GM23338 (cell line): Measurements from ENCODE around the gene FMN1. TPM values are rescaled to one million over a fixed set of nuclear protein-coding genes. Genes with fewer than 3 reads are reported as not detected.

Source experiments
- ATAC-seq: fragments of 200-7000 bp; cut with Tn5 transposase; 3 replicates; pipeline ENCODE4 v1.9.1; 2020
- DNase-seq: peaks from one replicate; pipeline ENCODE4 v3.0.0-alpha.2; 2015; ENCODE audit warnings: low spot score
- H2AFZ ChIP-seq: fragments of 200-600 bp; sonication (generic); 2 replicates; pipeline ENCODE4 v1.8.0; 2016; ENCODE audit warnings: antibody characterized with exemption, mild to moderate bottlenecking, moderate library complexity
- H3F3A ChIP-seq: fragments of 200-600 bp; sonication (generic); replicated peaks from 2 replicates; pipeline ENCODE4 v1.8.0; 2017; ENCODE audit warnings: antibody characterized with exemption, mixed run types, low read depth
- H3K27ac ChIP-seq: fragments of 200-600 bp; sonication (generic); 2 replicates; pipeline ENCODE4 v1.6.1; 2016; ENCODE audit warnings: low read depth
- H3K27me3 ChIP-seq: fragments of 200-600 bp; sonication (generic); 2 replicates; pipeline ENCODE4 v1.8.0; 2016; ENCODE audit warnings: mild to moderate bottlenecking, mixed run types, moderate library complexity; ENCODE audit not compliant: insufficient read depth
- H3K36me3 ChIP-seq: fragments of 200-600 bp; sonication (generic); 2 replicates; pipeline ENCODE4 v1.8.0; 2016; ENCODE audit warnings: mild to moderate bottlenecking; ENCODE audit not compliant: insufficient read depth
- H3K4me1 ChIP-seq: fragments of 200-600 bp; sonication (generic); 2 replicates; pipeline ENCODE4 v1.8.0; 2016; ENCODE audit warnings: mild to moderate bottlenecking, moderate library complexity; ENCODE audit not compliant: insufficient read depth
- H3K4me2 ChIP-seq: fragments of 200-600 bp; sonication (generic); 2 replicates; pipeline ENCODE4 v1.7.1; 2017; ENCODE audit warnings: mixed run types
- H3K4me3 ChIP-seq: fragments of 200-600 bp; sonication (generic); 2 replicates; pipeline ENCODE4 v1.6.1; 2016; ENCODE audit warnings: mixed run types
- H3K79me2 ChIP-seq: fragments of 200-600 bp; sonication (generic); replicated peaks from 2 replicates; pipeline ENCODE4 v1.8.0; 2017; ENCODE audit warnings: mild to moderate bottlenecking; ENCODE audit not compliant: insufficient read depth
- H3K9me2 ChIP-seq: fragments of 200-600 bp; sonication (generic); 2 replicates; pipeline ENCODE4 v1.8.0; 2017; ENCODE audit not compliant: insufficient read depth
- H4K20me1 ChIP-seq: fragments of 200-600 bp; sonication (generic); replicated peaks from 2 replicates; pipeline ENCODE4 v1.8.0; 2017; ENCODE audit warnings: mild to moderate bottlenecking; ENCODE audit not compliant: insufficient read depth
- H3K27ac Mint-ChIP-seq: 2 replicates; pipeline ENCODE4 v1.8.0; 2020; ENCODE audit warnings: inconsistent platforms, mild to moderate bottlenecking, moderate library complexity, mixed read lengths
- H3K27me3 Mint-ChIP-seq: 3 replicates; pipeline ENCODE4 v1.8.0; 2022; ENCODE audit warnings: low read depth, mild to moderate bottlenecking, moderate library complexity, mixed read lengths, inconsistent platforms; ENCODE audit not compliant: insufficient read depth, poor library complexity
- H3K36me3 Mint-ChIP-seq: 3 replicates; pipeline ENCODE4 v1.8.0; 2021; ENCODE audit warnings: low read depth, mild to moderate bottlenecking, inconsistent platforms, moderate library complexity, mixed read lengths
- H3K4me1 Mint-ChIP-seq: 3 replicates; pipeline ENCODE4 v1.8.0; 2020; ENCODE audit warnings: mild to moderate bottlenecking, inconsistent platforms, mixed read lengths
- H3K4me3 Mint-ChIP-seq: 3 replicates; pipeline ENCODE4 v1.8.0; 2021; ENCODE audit warnings: moderate library complexity, mild to moderate bottlenecking, inconsistent platforms, mixed read lengths
- H3K9me3 Mint-ChIP-seq: 3 replicates; pipeline ENCODE4 v1.8.0; 2020; ENCODE audit warnings: moderate library complexity, mild to moderate bottlenecking, inconsistent platforms, mixed read lengths
- CREB1 ChIP-seq: fragments of 250-450 bp; sonication (Bioruptor Pico); IDR thresholded peaks from 2 replicates; pipeline ENCODE4 v1.5.0; 2020; ENCODE audit warnings: low read depth, mild to moderate bottlenecking, moderate library complexity
- CTCF ChIP-seq, 2 experiments: fragments of 200-600 bp in 1 of 2; sonication (generic) in 1 of 2; conservative IDR thresholded peaks; 2 replicates each; pipeline versions ENCODE4 v1.5.1 to v1.6.1; 2016 to 2017; ENCODE audit warnings: antibody characterized with exemption in 2 of 2, low read depth in 2 of 2, mild to moderate bottlenecking in 2 of 2, moderate library complexity in 1 of 2
- ETS1 ChIP-seq: IDR thresholded peaks from 2 replicates; pipeline ENCODE4 v1.6.1; 2016; ENCODE audit warnings: antibody characterized with exemption
- EZH2 ChIP-seq: fragments of 200-600 bp; sonication (generic); IDR thresholded peaks from one replicate; pipeline ENCODE4 v1.8.0; 2017; ENCODE audit warnings: antibody characterized with exemption, mild to moderate bottlenecking, low read depth; ENCODE audit not compliant: unreplicated experiment
- EZH2phosphoT487 ChIP-seq: fragments of 200-600 bp; sonication (generic); IDR thresholded peaks from one replicate; pipeline ENCODE4 v1.8.1; 2018; ENCODE audit warnings: antibody characterized with exemption; ENCODE audit not compliant: unreplicated experiment
- JUNB ChIP-seq: IDR thresholded peaks from one replicate; pipeline ENCODE4 v1.6.1; 2016; ENCODE audit warnings: antibody characterized with exemption; ENCODE audit not compliant: unreplicated experiment
- NANOG ChIP-seq: IDR thresholded peaks from 2 replicates; pipeline ENCODE4 v1.6.1; 2016; ENCODE audit warnings: antibody characterized with exemption, borderline replicate concordance
- POLR2AphosphoS5 ChIP-seq: IDR thresholded peaks from 2 replicates; pipeline ENCODE4 v1.6.1; 2016; ENCODE audit warnings: antibody characterized with exemption, low read depth
- REST ChIP-seq: IDR thresholded peaks from one replicate; pipeline ENCODE4 v1.6.1; 2018; ENCODE audit warnings: antibody characterized with exemption; ENCODE audit not compliant: unreplicated experiment
- STAT1 ChIP-seq: IDR thresholded peaks from one replicate; pipeline ENCODE4 v1.6.1; 2016; ENCODE audit warnings: antibody characterized with exemption; ENCODE audit not compliant: unreplicated experiment
- ZNF114 ChIP-seq: fragments of 250-450 bp; sonication (Bioruptor Pico); IDR thresholded peaks from 2 replicates; pipeline ENCODE4 v1.5.0; 2020; ENCODE audit warnings: mild to moderate bottlenecking, moderate library complexity
- ZNF331 ChIP-seq: fragments of 250-450 bp; sonication (Bioruptor Pico); IDR thresholded peaks from 2 replicates; pipeline ENCODE4 v1.5.0; 2020; ENCODE audit warnings: low read depth, mild to moderate bottlenecking, moderate library complexity
- ZNF462 ChIP-seq: fragments of 250-450 bp; sonication (Bioruptor Pico); IDR thresholded peaks from 2 replicates; pipeline ENCODE4 v1.5.0; 2020; ENCODE audit warnings: mild to moderate bottlenecking, moderate library complexity
- polyA plus RNA-seq: library from polyadenylated mRNA; unstranded; fragments of >200 nt; fragmentation: Nextera tagmentation; extraction: Ambion mirVana; gene quantifications from 2 replicates; pipeline ENCODE4 v1.2.1, GENCODE V29; 2016
- total RNA-seq: library from RNA; depleted of rRNA; stranded (reverse); fragments of >200 nt; shearing (Covaris generic); gene quantifications from 2 replicates; pipeline ENCODE4 v1.2.3, GENCODE V29; 2014

Gene FMN1
- total and polyA plus RNA-seq, 2 experiments from 2014 or later, result 1.2 to 1.6 TPM

- H3K4me1 Mint-ChIP-seq, result peaks cover 22% of the 10 kb centered on the region
- Histone ChIP-seq H3K4me2 (no peak overlapping the region), H3K27ac (no peak overlapping the region), H4K20me1 (no peaks in the 10 kb centered on the region), H3K36me3 (no peaks in the 10 kb centered on the region), H3F3A (no peaks in the 10 kb centered on the region), H3K27me3 (no peaks in the 10 kb centered on the region), H3K4me3 (no peak overlapping the region), H3K9me2 (peaks cover 3% of the 10 kb centered on the region; the same call in 1 of the 2 replicates), H2AFZ (peak overlapping the region; percentile 43; the same call in 1 of the 2 replicates), H3K79me2 (no peaks in the 10 kb centered on the region), H3K4me1 (peaks cover 10% of the 10 kb centered on the region; the same call in 1 of the 2 replicates)
- no peak for DNase-seq
- peaks cover 2% of the 10 kb centered on the region for H3K27me3 Mint-ChIP-seq
- ATAC-seq, result no peak
- TF ChIP-seq ZNF114 (CRISPR knock-in tag), result no peak
- TF ChIP-seq CREB1 (CRISPR knock-in tag), result no peak
- TF ChIP-seq STAT1, result no peak
- no peak for TF ChIP-seq CTCF (conservative IDR thresholded peaks at IDR 0.05; ENCODE audit: low read depth in 2 of 2)
- no peak for TF ChIP-seq POLR2AphosphoS5
- no peak for TF ChIP-seq ZNF331 (CRISPR knock-in tag)
- no peak for TF ChIP-seq ETS1
- TF ChIP-seq EZH2phosphoT487, result no peak
- TF ChIP-seq NANOG, result no peak
- no peak for TF ChIP-seq JUNB
- TF ChIP-seq EZH2, result no peak
- TF ChIP-seq ZNF462 (CRISPR knock-in tag), result no peak
- no peak for TF ChIP-seq REST
- H3K27ac Mint-ChIP-seq, result no peak overlapping the region
- no peaks in the 10 kb centered on the region for H3K9me3 Mint-ChIP-seq
- no peak overlapping the region for H3K4me3 Mint-ChIP-seq
- H3K36me3 Mint-ChIP-seq, result no peaks in the 10 kb centered on the region
Observed at GRCh38 chr15:33150971-33151370, 43.5 kb downstream of the FMN1 start.
